Measurements from ENCODE around the gene PTBP2.

The PTBP2 gene

GRCh38 chr1:96715482-96715881 lies 6.1 kb upstream of the PTBP2 start:
- no peak for TF ChIP-seq CTCF (IDR thresholded peaks at IDR 0.05)
- no peak overlapping the region for H3K4me3 ChIP-seq (ENCODE audit: low read depth, low read length)
- H2AFZ ChIP-seq = no peak overlapping the region
- no peak overlapping the region for H3K4me2 ChIP-seq (ENCODE audit: low read length)
- H3K27me3 ChIP-seq (ENCODE audit: control insufficient read depth, insufficient read depth, low read length) = no peaks in the 10 kb centered on the region
- H3K27ac ChIP-seq = no peak overlapping the region
- H3K9ac ChIP-seq = no peak overlapping the region
- H3K9me3 ChIP-seq (ENCODE audit: control insufficient read depth, low read length) = no peaks in the 10 kb centered on the region
- H3K4me1 ChIP-seq = no peaks in the 10 kb centered on the region
- H3K36me3 ChIP-seq (ENCODE audit: control insufficient read depth, insufficient read depth, low read length) = no peaks in the 10 kb centered on the region
- no peaks in the 10 kb centered on the region for H3K79me2 ChIP-seq

GRCh38 chr1:96721053-96721415 lies 550 bp upstream of the PTBP2 start:
- H3K4me2 ChIP-seq (ENCODE audit: low read length) = peak overlapping the region; percentile 86
- peak overlapping the region; percentile 75 for H2AFZ ChIP-seq
- no peaks in the 10 kb centered on the region for H3K36me3 ChIP-seq (ENCODE audit: control insufficient read depth, insufficient read depth, low read length)
- peak overlapping the region; percentile 66 for H3K4me3 ChIP-seq (ENCODE audit: low read depth, low read length)
- H3K79me2 ChIP-seq = no peaks in the 10 kb centered on the region
- TF ChIP-seq CTCF (IDR thresholded peaks at IDR 0.05) = no peak
- peak overlapping the region; percentile 24 for H3K27ac ChIP-seq
- H3K27me3 ChIP-seq (ENCODE audit: control insufficient read depth, insufficient read depth, low read length) = no peaks in the 10 kb centered on the region
- H3K4me1 ChIP-seq = no peaks in the 10 kb centered on the region
- no peak overlapping the region for H3K9ac ChIP-seq
- H3K9me3 ChIP-seq (ENCODE audit: control insufficient read depth, low read length) = no peaks in the 10 kb centered on the region

GRCh38 chr1:96722161-96722922 lies 758 bp downstream of the PTBP2 start:
- Histone ChIP-seq H3K4me3 (ENCODE audit: low read depth, low read length) (peak overlapping the region; percentile 66), H3K9me3 (ENCODE audit: control insufficient read depth, low read length) (no peaks in the 10 kb centered on the region), H3K27ac (peak overlapping the region; percentile 88), H3K27me3 (ENCODE audit: control insufficient read depth, insufficient read depth, low read length) (no peaks in the 10 kb centered on the region), H3K4me1 (no peaks in the 10 kb centered on the region), H3K9ac (peak overlapping the region; percentile 87), H2AFZ (peak overlapping the region; percentile 94), H3K4me2 (ENCODE audit: low read length) (peak overlapping the region; percentile 68), H3K79me2 (peaks cover 10% of the 10 kb centered on the region), H3K36me3 (ENCODE audit: control insufficient read depth, insufficient read depth, low read length) (no peaks in the 10 kb centered on the region)
- TF ChIP-seq CTCF (IDR thresholded peaks at IDR 0.05) = no peak

- no peaks in the 10 kb centered on the region for H3K4me1 ChIP-seq
- H2AFZ ChIP-seq = peak overlapping the region; percentile 94
- peaks cover 13% of the 10 kb centered on the region for H3K79me2 ChIP-seq
Measured at GRCh38 chr1:96722958-96723357, 1.4 kb downstream of the PTBP2 start.

More at GRCh38 chr1:96722958-96723357, 1.4 kb downstream of the PTBP2 start:
- H3K9me3 ChIP-seq (ENCODE audit: control insufficient read depth, low read length) = no peaks in the 10 kb centered on the region
- H3K4me3 ChIP-seq (ENCODE audit: low read depth, low read length) = peak overlapping the region; percentile 66
- H3K36me3 ChIP-seq (ENCODE audit: control insufficient read depth, insufficient read depth, low read length) = no peaks in the 10 kb centered on the region
- H3K27ac ChIP-seq = no peak overlapping the region
- no peaks in the 10 kb centered on the region for H3K27me3 ChIP-seq (ENCODE audit: control insufficient read depth, insufficient read depth, low read length)
- TF ChIP-seq CTCF (IDR thresholded peaks at IDR 0.05) = no peak
- peak overlapping the region; percentile 68 for H3K4me2 ChIP-seq (ENCODE audit: low read length)
- no peak overlapping the region for H3K9ac ChIP-seq
